ENCODE data around the gene OR2W1.
A peak's percentile ranks its signal among the peaks of the same experiment; 100 is the strongest.

The OR2W1 gene, protein sequence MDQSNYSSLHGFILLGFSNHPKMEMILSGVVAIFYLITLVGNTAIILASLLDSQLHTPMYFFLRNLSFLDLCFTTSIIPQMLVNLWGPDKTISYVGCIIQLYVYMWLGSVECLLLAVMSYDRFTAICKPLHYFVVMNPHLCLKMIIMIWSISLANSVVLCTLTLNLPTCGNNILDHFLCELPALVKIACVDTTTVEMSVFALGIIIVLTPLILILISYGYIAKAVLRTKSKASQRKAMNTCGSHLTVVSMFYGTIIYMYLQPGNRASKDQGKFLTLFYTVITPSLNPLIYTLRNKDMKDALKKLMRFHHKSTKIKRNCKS

DNA sequence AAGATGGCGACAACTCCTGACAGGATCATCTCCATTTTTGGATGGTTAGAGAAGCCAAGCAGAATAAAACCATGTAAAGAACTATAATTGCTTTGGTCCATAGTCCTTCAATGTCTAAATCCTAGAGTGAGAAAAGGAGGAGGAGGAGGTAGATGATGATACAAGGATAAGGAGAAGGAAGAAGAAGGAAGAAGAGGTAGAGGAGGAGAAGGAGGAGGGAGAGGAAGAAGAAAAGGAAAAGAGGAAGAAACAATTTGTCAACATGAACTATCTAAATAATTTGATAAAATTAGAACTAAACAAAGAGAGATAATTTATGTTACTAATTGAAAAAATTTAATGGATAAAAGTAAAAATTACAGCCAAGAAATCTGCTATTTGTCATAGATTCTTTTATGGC is at the start of gene OR2W1:
OR2W1 (minus strand) TSS at position 101 of the 400 bp plus-strand sequence; CDS start at position 101, 0 bp downstream.
- DNase-seq (ENCODE audit: low read depth), result no peak

DNA sequence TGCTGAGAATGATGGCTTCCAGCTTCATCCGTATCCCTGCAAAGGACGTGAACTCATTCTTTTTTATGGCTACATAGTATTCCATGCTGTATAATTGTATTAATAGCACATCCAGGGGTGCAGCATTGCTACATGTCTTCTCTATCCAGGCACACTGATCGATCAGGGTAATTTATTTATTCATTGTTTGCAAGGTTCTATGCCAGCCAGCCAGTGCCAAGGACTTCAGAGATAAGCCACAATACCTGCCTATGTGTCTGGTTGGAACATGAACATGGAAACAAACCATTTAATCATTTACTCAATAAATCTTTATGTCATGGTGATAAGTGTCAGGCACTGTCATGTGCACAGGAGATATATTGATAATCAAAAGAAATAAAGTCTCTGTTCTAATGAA is 48.0 kb upstream of the OR2W1 start:
- no peak for DNase-seq (ENCODE audit: low read depth)

DNA sequence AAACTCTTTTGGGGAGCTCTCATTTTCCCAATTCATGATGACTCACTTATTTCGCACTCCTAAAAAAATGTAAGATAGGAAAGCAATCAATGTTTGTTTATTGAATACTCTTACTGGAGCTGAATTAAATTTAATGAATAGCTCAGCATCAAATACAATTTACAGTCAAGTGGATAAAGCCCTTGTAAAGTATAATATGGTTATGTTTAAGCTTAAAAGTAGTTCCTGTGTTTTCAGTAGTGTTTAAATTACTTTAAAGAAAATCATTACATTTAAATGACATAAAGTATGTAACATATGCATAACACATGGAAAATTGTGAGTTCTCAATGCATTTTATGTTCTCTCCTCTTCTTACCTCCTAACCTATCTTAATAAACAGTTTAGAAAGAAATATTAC is 42.2 kb upstream of the OR2W1 start, which contains the start of gene OR2B3:
OR2B3 (minus strand) TSS at position 101 of the 400 bp plus-strand sequence; CDS start at position 36, 65 bp downstream.
- no peak for DNase-seq (ENCODE audit: low read depth)

DNA sequence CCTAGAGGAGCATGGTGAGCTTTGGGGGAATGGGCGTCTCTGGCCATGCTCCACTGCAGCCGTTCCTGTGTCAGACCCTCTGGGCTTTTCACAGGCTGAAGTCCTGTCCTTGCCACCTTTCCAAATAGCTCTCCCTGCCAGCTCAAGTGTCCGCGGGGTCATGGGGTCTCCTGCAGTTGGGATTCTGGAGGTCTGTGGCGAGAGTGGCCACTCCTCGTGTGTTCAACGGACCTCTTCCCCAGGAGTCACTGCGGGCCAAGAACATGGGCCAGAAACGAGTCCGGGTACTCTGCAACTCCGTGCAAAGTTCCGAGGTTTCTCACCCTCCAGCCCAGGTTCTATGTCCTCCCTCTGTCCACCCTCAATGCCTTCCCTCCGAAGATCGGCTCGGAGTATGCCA is 37.5 kb upstream of the OR2W1 start:
- no peak for DNase-seq (ENCODE audit: low read depth)

DNA sequence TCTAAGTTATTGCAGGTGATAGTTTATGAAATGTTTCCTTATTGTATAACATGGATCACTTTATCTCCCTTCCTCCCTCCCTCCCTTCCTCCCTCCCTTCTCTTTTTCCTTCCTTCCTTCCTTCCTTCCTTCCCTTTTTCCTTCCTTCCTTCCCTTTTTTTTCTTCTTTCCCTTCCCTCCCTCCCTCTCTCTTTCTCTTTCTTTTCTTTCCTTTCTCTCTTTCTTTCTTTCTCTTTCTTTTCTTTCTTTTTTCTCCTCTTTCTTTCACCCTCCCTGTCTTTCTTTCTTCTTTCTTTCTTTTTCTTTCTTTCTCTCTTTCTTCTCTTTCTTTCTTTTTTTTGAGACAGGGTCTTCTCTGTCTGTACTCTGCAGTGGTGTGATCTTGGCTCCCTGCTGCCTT is 36.3 kb upstream of the OR2W1 start:
- no peak for DNase-seq (ENCODE audit: low read depth)

DNA sequence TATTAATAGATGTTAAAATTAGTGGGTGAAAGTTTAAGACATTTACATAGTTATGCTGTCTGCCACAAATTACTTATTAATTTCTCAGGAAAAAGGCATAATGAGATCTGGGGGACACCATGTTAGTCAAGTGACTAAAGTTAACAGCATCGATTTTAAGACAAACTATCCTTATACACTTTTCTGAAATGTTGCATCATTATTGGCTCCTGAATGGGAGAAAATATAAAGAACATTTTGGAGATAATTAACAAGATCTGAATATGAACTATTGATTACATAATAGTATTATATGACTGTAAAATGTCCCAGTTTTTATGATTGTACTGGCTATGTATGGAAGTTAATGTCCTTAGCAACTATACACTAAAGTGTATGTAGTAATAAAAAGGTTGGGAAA is 34.2 kb upstream of the OR2W1 start:
- DNase-seq (ENCODE audit: low read depth), result no peak

DNA sequence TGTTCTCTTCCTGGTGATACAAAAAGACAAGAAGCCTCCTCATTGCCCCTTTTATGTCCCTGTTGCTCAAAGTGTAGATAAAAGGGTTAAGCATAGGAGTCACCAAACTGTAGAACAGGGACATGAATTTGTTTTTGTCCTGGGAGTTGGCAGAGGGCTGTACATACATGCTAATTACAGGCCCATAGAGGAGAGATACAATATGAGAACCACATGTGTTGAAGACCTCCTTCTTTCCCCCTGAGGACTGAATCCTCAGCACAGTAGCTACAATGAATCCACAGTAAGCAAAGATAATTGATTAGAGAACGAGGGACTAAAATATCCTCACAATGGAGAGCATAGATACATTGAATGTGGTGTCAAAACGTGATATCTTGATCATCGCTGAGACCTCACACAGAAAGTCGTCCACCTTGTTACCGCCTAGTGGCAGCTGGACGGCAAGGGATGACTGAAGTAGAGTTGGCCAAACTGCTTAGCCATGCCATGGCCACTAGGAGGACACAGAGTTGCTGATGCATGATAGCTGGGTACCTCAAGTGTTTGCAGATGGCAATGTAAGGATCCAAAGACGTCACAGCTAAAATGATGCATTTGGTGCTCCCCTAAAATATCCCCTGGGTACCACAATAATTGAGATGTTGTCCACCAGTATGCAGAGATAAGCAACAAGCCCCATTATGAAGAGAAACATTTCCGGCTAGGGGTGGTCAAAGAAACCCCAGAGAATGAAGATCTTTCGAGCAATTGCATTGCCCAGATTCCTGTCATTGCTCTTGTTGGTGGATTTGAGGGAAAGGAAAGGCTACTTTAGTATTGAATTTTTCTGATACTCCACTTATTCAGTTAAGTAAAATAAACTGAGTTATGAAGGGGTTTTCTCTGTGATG is 27.1 kb upstream of the OR2W1 start:
- no peak for DNase-seq (ENCODE audit: low read depth)

DNA sequence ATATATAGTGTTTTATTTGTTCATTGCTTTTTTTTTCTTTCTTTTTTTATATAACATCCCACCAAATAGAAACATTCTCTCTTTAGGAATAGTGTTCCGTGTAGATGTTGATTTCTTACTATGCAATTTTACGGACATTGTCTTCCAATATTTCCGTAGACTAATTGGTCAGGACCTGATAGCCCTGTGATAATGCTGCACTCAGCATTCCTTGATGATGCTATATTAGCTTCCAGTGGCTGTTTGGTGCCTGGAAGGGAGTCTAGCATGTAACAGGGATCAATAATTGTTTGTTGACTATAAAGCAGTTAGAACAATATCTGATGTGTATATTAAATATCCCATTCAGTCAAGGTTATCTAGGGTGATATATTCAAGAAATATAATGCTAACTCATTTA is 6.7 kb upstream of the OR2W1 start:
- DNase-seq (ENCODE audit: low read depth), result no peak

DNA sequence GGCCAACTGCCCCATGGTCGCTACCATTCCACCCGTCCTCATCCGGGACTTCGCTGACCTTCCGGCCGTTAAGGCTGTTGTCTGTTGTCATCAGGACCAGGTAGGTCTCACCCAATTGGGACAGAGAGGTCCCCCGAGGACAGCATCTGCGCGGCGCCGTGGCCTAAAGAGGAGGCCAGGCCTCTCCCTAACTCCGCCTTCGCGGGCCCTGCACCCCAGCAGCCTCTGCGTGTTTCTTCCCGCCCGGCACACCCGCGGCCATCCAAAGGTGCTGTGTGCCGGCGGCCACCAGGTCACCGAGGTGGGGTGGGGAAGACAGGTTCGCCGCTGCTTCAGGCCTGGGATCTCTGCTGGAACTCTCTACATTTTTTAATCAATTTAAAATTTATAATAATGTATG is 9.0 kb downstream of the OR2W1 start:
- DNase-seq (ENCODE audit: low read depth), result no peak

DNA sequence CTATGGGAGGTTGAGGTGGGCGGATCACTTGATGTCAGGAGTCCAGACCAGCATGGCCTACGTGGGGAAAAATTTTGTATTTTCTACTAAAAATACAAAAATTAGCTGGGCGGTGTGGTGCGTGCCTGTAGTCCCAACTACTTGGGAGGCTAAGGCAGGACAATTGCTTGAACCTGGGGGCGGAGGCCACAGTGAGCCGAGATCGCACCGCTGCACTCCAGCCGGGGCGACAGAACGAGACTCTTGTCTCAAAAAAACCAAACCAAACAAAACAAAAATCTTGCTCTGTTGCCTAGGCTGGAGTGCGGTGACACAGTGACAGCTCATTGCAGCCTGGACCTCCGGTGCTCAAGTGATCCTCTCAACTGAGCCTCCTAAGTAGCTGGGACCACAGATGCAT is 16.2 kb downstream of the OR2W1 start:
- no peak for DNase-seq (ENCODE audit: low read depth)

DNA sequence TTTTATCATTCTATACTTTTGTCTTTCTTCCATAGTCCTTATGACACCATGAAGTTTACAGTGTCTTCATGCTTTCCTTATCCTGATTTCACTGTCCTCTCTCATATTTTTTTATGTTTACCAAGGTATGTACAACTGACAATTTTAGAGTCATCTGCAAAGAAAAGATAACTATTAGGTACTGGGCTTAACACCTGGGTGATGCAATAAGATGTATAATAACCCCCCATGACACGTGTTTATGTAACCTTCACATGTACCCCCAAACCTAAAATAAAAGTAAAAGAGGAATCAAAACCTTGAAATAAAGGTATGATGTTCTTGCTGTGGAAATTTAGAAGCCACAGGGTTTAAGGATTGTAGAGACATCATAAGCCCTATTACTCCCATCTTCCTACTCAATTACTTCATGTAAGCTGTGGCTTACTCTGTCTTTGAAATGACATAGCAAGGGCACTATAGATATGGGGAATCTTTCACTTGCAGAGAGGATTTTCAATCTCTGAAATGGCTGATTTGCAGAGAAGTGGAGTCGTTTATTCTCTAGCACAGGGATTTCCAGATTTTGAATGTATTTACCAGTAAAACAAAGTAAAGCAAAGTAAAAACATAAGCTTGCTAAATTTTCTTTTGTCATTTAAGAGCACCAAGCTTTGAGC is 18.9 kb downstream of the OR2W1 start:
- no peak for DNase-seq (ENCODE audit: low read depth)

DNA sequence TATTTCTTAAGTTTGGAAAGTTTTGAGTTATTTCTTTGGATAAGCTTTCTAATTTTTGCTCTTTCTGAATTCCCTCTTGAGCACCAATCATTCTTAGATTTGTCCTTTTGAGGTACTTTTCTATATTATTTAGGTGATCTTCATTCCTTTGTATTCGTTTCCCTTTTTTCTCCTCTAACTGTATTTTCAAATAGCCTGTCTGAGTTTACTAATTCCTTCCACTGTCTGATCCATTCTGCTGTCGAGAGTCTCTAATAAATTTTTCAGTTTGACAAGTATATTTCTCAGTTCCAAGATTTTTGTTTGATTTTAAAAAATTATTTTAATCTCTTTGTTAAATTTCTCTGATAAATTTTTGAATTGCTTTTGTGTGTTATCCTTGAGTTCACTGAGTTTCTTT is 23.5 kb downstream of the OR2W1 start:
- no peak for DNase-seq (ENCODE audit: low read depth)

DNA sequence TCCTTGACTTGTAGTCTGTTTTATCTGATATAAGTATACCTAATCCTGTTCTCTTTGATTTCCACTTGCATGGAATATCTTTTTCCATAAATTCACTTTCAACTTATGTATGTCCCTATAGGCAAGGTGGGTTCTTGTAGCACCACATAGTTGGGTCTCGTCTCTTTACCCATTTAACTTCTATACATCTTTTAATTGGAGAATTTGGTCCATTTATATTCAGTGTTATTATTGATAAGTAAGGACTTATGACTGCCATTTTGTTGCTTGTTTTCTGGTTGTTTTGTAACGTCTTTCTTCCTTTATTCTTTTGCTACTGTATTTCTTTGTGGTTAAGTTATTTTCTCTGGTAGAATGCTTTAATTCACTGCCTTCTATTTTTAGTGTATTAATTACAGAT is 25.3 kb downstream of the OR2W1 start:
- DNase-seq (ENCODE audit: low read depth), result no peak

DNA sequence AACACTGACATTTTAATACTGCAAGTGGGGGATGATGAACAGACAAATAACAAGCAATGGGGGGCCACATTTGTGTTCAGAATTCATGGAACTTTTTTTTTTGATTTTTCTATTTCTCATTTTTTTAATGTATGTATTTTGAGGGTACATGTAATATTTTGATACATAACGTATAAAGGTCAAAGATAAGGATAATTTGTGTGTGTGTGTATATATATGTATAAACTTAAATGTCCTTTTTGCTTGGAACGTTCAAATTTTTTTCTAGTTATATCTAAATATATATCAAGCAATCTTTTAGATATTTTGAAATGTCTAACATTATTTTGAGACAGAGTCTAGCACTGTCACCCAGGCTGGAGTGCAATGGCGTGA is 27.6 kb downstream of the OR2W1 start:
- DNase-seq (ENCODE audit: low read depth), result no peak

DNA sequence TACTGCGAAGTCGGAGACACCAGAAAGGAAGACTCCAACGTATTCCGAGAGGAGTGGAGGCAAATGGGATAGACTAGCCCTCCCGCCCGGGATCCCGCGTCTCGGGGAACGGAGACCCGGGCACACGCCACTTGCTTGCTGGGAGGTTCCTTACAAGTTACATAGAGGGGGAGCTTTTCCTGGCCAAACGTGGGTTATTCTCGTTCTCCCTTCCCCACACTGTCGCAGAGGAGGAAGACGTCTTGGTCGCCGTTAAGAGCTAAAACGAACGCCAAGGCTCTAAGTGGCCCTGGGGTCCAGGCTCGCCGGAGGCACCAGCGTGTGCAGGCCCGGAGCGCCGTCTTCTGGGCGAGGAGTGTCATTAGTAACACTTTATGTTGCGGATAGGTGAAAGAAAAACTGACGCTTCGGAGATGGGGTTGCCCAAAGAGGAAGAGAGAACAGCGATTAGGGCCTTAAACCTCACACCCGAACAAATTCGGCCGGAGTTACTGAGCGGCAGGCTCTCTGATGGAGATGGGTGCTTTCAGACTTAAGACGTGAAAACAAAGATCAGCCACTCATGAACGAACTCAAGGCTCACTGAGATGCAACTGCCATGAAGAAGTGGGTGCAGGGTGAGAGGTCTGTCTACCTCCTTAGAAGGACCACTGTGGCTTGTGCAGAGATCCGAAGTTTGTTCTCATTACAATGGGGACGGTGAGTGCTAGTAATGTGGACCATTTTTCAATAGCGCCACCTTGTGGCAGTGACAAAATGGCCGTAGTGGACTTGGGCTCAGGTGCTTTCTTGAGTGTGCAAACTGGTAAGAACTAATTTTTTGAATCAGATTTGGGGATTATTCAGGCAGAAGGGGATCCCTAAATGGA is 28.2 kb downstream of the OR2W1 start:
- DNase-seq (ENCODE audit: low read depth), result peak; percentile 77

DNA sequence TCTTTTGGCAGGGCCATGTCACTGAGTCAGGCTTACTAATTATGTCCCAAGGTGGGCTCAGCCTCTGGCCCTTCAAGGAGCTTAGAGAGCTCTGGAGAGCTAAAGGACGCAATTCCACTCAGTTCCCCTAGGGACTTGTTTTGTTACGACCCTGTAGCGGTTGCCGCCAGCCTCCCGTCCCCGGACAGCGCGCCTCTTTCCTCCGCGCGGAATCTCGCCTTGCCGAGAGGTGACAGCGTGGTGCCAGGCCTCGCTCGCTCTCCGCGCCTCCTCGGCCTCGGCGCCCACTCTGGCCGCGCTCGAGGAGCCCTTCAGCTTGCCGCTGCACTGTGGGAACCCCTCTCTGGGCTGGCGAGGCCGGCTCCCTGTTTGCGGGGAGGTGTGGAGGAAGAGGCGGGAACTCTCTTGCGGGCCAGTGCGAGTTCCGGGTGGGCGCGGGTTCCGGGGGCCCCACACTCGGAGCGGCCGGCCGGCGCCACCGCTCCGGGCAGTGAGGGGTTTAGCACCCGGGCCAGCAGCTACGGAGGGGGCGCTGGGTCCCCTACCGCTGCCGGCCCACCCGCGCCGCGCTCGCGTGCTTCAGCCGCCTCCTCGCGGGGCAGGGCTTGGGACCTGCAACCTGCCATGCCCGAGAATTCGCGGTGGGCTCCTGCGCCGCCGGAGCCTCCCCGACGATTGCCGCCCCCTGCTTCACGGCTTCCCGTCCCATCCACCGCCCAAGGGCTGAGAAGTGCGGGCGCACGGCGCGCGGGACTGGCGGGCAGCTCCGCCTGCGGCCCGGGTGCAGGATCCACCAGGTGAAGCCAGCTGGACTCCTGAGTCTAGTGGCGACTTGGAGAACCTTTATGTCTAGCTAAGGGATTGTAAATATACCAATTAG is 30.0 kb downstream of the OR2W1 start:
- no peak for DNase-seq (ENCODE audit: low read depth)

DNA sequence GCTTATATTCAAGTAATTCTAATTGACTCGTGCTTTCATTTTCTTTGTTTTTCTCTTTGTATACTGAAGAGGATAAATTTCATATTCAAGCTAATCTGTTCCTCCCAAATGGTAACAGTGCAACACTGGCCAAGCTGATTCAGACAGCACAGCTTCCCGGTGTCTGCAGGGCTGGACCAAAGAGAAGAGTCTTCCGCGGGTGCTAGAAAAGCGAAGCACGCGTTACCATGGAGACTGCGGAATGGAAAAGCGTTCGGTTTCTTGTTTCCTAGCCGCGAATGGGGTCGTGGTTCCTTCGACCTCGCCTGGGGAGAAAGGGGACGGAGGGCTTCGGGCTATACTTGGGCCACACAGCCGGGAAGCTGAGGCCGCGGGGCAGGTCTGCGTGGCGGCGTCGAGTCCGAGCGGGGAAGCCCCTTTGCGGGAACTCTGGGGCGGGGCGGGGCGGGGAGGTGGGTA is 33.7 kb downstream of the OR2W1 start:
- DNase-seq (ENCODE audit: low read depth), result no peak

DNA sequence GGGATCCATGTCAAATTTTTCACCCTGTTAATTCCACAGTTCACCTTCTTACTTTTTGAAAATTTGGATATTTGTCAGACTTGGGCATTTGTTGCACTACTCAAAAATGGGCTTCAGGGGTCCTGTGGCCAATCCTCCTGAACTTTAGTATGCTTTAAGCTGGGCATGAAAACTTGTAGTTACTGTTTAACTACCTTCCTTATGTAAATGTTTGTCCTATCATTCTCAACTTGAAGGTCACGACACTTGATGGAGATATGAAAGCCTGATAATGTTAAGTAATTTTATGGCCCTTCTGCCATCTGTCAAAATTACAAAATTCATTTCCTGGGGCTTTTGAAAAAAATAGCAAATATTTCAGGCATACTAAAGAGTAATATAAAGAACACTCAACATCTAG is 35.6 kb downstream of the OR2W1 start:
- no peak for DNase-seq (ENCODE audit: low read depth)

DNA sequence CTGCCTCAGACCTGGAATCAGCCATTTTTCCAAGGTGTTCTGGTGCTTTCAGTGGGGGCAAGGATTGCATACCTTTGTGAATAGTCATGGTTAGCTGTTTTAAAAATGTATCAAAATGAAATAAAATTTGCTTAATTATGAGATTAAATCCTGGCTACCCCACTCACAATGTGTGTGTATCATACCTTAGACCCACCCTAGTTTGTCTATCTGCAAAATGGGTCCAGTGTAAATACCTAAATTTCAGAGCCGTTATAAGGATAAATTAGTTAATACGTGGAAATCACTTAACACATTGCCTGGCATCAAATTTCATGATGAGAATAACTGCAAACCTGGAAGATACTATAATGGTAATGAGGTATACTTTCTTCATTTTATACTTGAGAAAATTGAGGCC is 36.9 kb downstream of the OR2W1 start:
- DNase-seq (ENCODE audit: low read depth), result no peak

DNA sequence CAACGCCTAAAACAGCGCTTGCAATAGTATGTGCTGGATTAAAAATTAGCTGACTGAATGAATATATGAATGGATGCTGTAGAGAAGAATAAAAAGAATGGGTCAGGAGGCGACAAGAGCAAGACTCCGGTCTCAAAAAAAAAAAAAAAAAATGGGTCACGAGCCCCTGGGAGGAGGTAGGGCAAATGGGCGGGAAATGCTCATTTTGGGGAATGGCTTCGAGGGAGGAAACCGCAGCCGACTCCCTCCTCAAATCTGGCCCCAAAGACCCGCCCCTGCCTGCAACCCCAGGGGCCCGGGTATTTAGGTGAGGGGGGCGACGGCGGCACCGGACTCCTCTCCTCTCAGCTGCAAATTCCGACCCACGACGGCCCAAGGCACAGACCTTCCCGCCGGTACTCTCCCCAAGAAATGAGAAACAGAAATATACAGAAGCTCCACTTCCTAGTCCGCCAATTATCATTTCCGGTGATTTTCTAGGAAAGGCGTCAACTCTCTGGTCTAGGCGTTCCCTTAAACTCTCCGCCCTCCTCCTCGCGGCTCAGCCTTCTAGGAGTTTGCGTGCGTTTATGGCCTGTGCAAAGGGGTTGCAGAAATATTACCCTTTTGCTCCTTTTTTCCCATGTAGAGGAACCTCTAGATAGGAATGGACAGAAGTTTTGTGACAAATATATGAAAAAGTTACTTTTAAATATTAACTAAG is 39.6 kb downstream of the OR2W1 start, which contains the start of gene ZNF311:
ZNF311 (minus strand) TSS at position 133 of the 703 bp plus-strand sequence. CDS start 1,361 bp downstream, outside the sequence.
- DNase-seq (ENCODE audit: low read depth), result no peak
